Osteoblast (primary cell): Measurements from ENCODE around the gene SLC1A4. TPM values are rescaled to one million over a fixed set of nuclear protein-coding genes. Genes with fewer than 3 reads are reported as not detected.

ENCODE experiments used
- DNase-seq: peaks from one replicate; pipeline ENCODE4 v3.0.0; 2011; ENCODE audit warnings: low spot score, mixed read lengths; ENCODE audit not compliant: insufficient read length; ENCODE audit errors: missing footprints
- H2AFZ ChIP-seq: 2 replicates; pipeline ENCODE4 v1.6.0; 2011; ENCODE audit warnings: mild to moderate bottlenecking, low read length
- H3K27ac ChIP-seq: 2 replicates; pipeline ENCODE4 v1.5.1; 2011; ENCODE audit warnings: mild to moderate bottlenecking, low read depth, low read length, moderate library complexity
- H3K27me3 ChIP-seq: 2 replicates; pipeline ENCODE4 v1.6.0; 2012; ENCODE audit warnings: mild to moderate bottlenecking, control low read depth, inconsistent platforms, low read length, moderate library complexity; ENCODE audit not compliant: insufficient read depth
- H3K36me3 ChIP-seq: 2 replicates; pipeline ENCODE4 v1.5.1; 2011; ENCODE audit warnings: mild to moderate bottlenecking, low read length, control low read depth, moderate library complexity; ENCODE audit not compliant: insufficient read depth
- H3K4me1 ChIP-seq: 2 replicates; pipeline ENCODE4 v1.5.1; 2011; ENCODE audit warnings: mild to moderate bottlenecking, low read length, control low read depth, moderate library complexity; ENCODE audit not compliant: insufficient read depth
- H3K4me2 ChIP-seq: 2 replicates; pipeline ENCODE4 v1.6.0; 2011; ENCODE audit warnings: mild to moderate bottlenecking, low read length; ENCODE audit not compliant: insufficient read depth
- H3K4me3 ChIP-seq: fragments of 200-600 bp; sonication (generic); 3 replicates; pipeline ENCODE4 v1.5.1; 2012; ENCODE audit warnings: mild to moderate bottlenecking, low read length, inconsistent platforms; ENCODE audit not compliant: insufficient read depth
- H3K79me2 ChIP-seq: 2 replicates; pipeline ENCODE4 v1.6.0; 2012; ENCODE audit warnings: mild to moderate bottlenecking, low read length, control low read depth, inconsistent platforms; ENCODE audit not compliant: insufficient read depth
- H3K9me3 ChIP-seq: 2 replicates; pipeline ENCODE4 v1.5.1; 2011; ENCODE audit warnings: low read depth, low read length, control low read depth
- H4K20me1 ChIP-seq: 2 replicates; pipeline ENCODE4 v1.6.0; 2012; ENCODE audit warnings: mild to moderate bottlenecking, low read length, control low read depth; ENCODE audit not compliant: insufficient read depth
- CTCF ChIP-seq: IDR thresholded peaks from 2 replicates; pipeline ENCODE4 v1.5.1; 2011; ENCODE audit warnings: mild to moderate bottlenecking, low read depth, low read length, moderate library complexity; ENCODE audit errors: extremely low read depth
- total RNA-seq: library from RNA; depleted of rRNA; stranded (reverse); fragments of >200 nt; gene quantifications from 2 replicates; pipeline ENCODE4 v1.2.3, GENCODE V29; 2012

Gene SLC1A4
- total RNA-seq, 1 donor = 49.2 TPM

GRCh38 chr2:64988420-64989125 lies 626 bp upstream of the SLC1A4 start:
- Histone ChIP-seq H3K4me2 (peak overlapping the region; percentile 90), H3K27ac (peak overlapping the region; percentile 99), H3K4me1 (peaks cover 12% of the 10 kb centered on the region), H4K20me1 (peaks cover 16% of the 10 kb centered on the region), H3K27me3 (no peaks in the 10 kb centered on the region), H2AFZ (peak overlapping the region; percentile 74), H3K36me3 (no peaks in the 10 kb centered on the region), H3K9me3 (no peaks in the 10 kb centered on the region), H3K4me3 (peak overlapping the region; percentile 91), H3K79me2 (peaks cover 30% of the 10 kb centered on the region)
- TF ChIP-seq CTCF = peak; percentile 30
- peak; percentile 94 for DNase-seq

GRCh38 chr2:64989982-64990614 lies 899 bp downstream of the SLC1A4 start:
- H3K27me3 ChIP-seq = no peaks in the 10 kb centered on the region
- no peaks in the 10 kb centered on the region for H3K9me3 ChIP-seq
- H4K20me1 ChIP-seq = peaks cover 16% of the 10 kb centered on the region
- peak overlapping the region; percentile 90 for H3K4me2 ChIP-seq
- no peak for DNase-seq
- H3K36me3 ChIP-seq = no peaks in the 10 kb centered on the region
- H2AFZ ChIP-seq = peak overlapping the region; percentile 81
- no peak for TF ChIP-seq CTCF
- peaks cover 12% of the 10 kb centered on the region for H3K4me1 ChIP-seq
- peak overlapping the region; percentile 64 for H3K27ac ChIP-seq
- H3K79me2 ChIP-seq = peaks cover 41% of the 10 kb centered on the region
- H3K4me3 ChIP-seq = peak overlapping the region; percentile 91

DNA sequence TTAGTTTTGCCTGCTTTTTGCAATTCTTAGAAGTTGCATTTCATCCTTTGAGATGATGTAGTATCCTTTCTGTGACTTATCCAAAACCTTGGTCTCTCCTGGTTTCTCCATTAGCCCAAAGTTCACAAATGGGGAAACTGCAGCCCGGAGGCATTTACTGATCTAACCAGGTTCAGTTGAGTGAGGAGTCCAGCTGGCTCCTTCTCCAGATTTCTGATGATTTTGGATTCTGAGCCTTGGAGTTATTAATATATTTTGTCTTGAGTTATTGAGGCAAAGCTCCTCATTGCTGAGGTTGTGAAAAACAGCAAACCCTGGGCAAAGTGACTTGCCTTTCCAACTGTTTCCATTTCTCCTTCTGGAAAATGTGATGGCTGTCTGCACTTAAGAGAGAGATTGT lies 1.7 kb downstream of the SLC1A4 start:
- Histone ChIP-seq H3K36me3 (no peaks in the 10 kb centered on the region), H3K9me3 (no peaks in the 10 kb centered on the region), H3K4me2 (peak overlapping the region; percentile 90), H4K20me1 (peaks cover 16% of the 10 kb centered on the region), H3K27me3 (no peaks in the 10 kb centered on the region), H3K4me3 (peak overlapping the region; percentile 91), H2AFZ (no peak overlapping the region), H3K27ac (no peak overlapping the region), H3K79me2 (peaks cover 46% of the 10 kb centered on the region), H3K4me1 (peaks cover 12% of the 10 kb centered on the region)
- no peak for TF ChIP-seq CTCF
- DNase-seq = no peak

DNA sequence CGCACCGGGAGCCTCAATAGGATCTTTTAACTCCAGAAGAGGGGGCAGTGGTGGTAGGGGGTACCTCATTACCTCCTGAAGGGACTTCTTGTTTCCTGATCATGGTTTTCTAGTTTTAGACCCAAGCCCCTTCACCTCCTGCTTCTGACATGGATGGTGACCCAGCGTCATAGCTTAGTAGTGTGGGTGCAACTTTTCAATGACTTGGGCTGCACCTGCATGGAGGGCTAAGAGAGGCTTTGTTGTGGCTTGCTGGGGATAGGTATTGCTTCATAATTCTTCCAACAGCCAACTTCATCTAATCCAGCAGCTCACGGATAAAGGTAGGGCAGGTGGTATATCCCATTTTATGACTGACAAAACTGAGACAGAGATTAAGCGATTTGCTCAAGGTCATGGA lies 3.0 kb downstream of the SLC1A4 start:
- TF ChIP-seq CTCF = no peak
- Histone ChIP-seq H3K9me3 (no peaks in the 10 kb centered on the region), H2AFZ (no peak overlapping the region), H3K36me3 (no peaks in the 10 kb centered on the region), H4K20me1 (peaks cover 16% of the 10 kb centered on the region), H3K79me2 (peaks cover 54% of the 10 kb centered on the region), H3K27me3 (no peaks in the 10 kb centered on the region), H3K4me2 (no peak overlapping the region), H3K27ac (no peak overlapping the region), H3K4me1 (peaks cover 9% of the 10 kb centered on the region), H3K4me3 (no peak overlapping the region)
- no peak for DNase-seq
